IMR-90 (cell line): ENCODE data around the gene KNTC1. TPM values are rescaled to one million over a fixed set of nuclear protein-coding genes. Genes with fewer than 3 reads are reported as not detected.

ENCODE experiments used
- ATAC-seq: fragments of 200-7000 bp; cut with Tn5 transposase; 2 replicates; pipeline ENCODE4 v1.9.1; 2020; ENCODE audit warnings: low read depth, mild to moderate bottlenecking, moderate library complexity
- BruUV-seq: library from RNA; stranded (reverse); fragments of 400-500 nt; replicated peaks from 2 replicates; lab custom pipeline; 2021; lab: Mats Ljungman, UMichigan
- CTCF ChIA-PET: fragments of 300-600 bp; formaldehyde crosslinking; extraction: SDS; loops from one replicate; lab custom pipeline; 2021; ENCODE audit warnings: antibody characterized with exemption; lab: Yijun Ruan, JAX
- POLR2A ChIA-PET: fragments of 300-600 bp; sonication (Branson Sonifier 250); formaldehyde crosslinking; loops from one replicate; lab custom pipeline; 2022; ENCODE audit warnings: antibody characterized with exemption; ENCODE audit not compliant: unreplicated experiment; lab: Charles Lee
- DNase-seq: peaks from one replicate; pipeline ENCODE4 v3.0.0; 2013
- H2AFZ ChIP-seq: replicated peaks from 2 replicates; pipeline ENCODE3; 2013; ENCODE audit warnings: low read length, mild to moderate bottlenecking; ENCODE audit not compliant: poor library complexity
- H2AK5ac ChIP-seq: 2 replicates; pipeline ENCODE4 v1.6.1; 2013; ENCODE audit warnings: low read depth, low read length, inconsistent platforms
- H2AK9ac ChIP-seq: replicated peaks from 2 replicates; pipeline ENCODE3; 2013; ENCODE audit warnings: mild to moderate bottlenecking, low read depth, low read length, moderate library complexity; ENCODE audit not compliant: poor library complexity
- H2BK120ac ChIP-seq: 2 replicates; pipeline ENCODE4 v1.6.1; 2013; ENCODE audit warnings: low read depth, low read length, inconsistent platforms
- H2BK15ac ChIP-seq: 3 replicates; pipeline ENCODE4 v1.6.1; 2013; ENCODE audit warnings: low read depth, low read length, inconsistent platforms
- H2BK20ac ChIP-seq: 2 replicates; pipeline ENCODE4 v1.6.1; 2013; ENCODE audit warnings: low read depth, mild to moderate bottlenecking, inconsistent platforms, low read length, moderate library complexity
- H2BK5ac ChIP-seq: 2 replicates; pipeline ENCODE4 v1.6.1; 2013; ENCODE audit warnings: mild to moderate bottlenecking, low read depth, low read length, inconsistent platforms; ENCODE audit not compliant: poor library complexity, severe bottlenecking
- H3K14ac ChIP-seq: replicated peaks from 2 replicates; pipeline ENCODE4 v1.6.1; 2013; ENCODE audit warnings: low read depth, low read length, inconsistent platforms
- H3K18ac ChIP-seq: 2 replicates; pipeline ENCODE4 v1.6.1; 2013; ENCODE audit warnings: low read depth, low read length, control low read depth
- H3K23ac ChIP-seq: 2 replicates; pipeline ENCODE4 v1.6.1; 2013; ENCODE audit warnings: low read depth, low read length, inconsistent platforms
- H3K27ac ChIP-seq: 2 replicates; pipeline ENCODE4 v1.5.1; 2013; ENCODE audit warnings: mild to moderate bottlenecking, control low read depth, low read length; ENCODE audit not compliant: insufficient read depth
- H3K27me3 ChIP-seq: 2 replicates; pipeline ENCODE4 v1.6.1; 2013; ENCODE audit warnings: low read length; ENCODE audit not compliant: control insufficient read depth, insufficient read depth
- H3K36me3 ChIP-seq: 2 replicates; pipeline ENCODE4 v1.6.1; 2013; ENCODE audit warnings: low read length, mixed read lengths; ENCODE audit not compliant: control insufficient read depth, insufficient read depth
- H3K4ac ChIP-seq: 2 replicates; pipeline ENCODE4 v1.6.1; 2013; ENCODE audit warnings: low read depth, low read length, inconsistent platforms
- H3K4me1 ChIP-seq: 2 replicates; pipeline ENCODE4 v1.6.1; 2013; ENCODE audit warnings: low read length, mixed read lengths; ENCODE audit not compliant: control insufficient read depth, insufficient read depth
- H3K4me2 ChIP-seq: 2 replicates; pipeline ENCODE4 v1.6.1; 2013; ENCODE audit warnings: low read depth, mild to moderate bottlenecking, control low read depth, low read length, moderate library complexity
- H3K4me3 ChIP-seq: 2 replicates; pipeline ENCODE4 v1.5.1; 2013; ENCODE audit warnings: low read depth, mild to moderate bottlenecking, control low read depth, low read length, moderate library complexity; ENCODE audit not compliant: insufficient read depth
- H3K56ac ChIP-seq: 2 replicates; pipeline ENCODE4 v1.6.1; 2013; ENCODE audit warnings: low read length, inconsistent platforms; ENCODE audit not compliant: insufficient read depth; ENCODE audit errors: extremely low read depth
- H3K79me1 ChIP-seq, 2 experiments: 2 replicates each; pipeline ENCODE4 v1.6.1; 2013; ENCODE audit warnings: low read length in 2 of 2, inconsistent platforms in 1 of 2, low read depth in 1 of 2
- H3K9ac ChIP-seq: 2 replicates; pipeline ENCODE4 v1.6.1; 2013; ENCODE audit warnings: low read depth, low read length, control low read depth
- H3K9me1 ChIP-seq: 2 replicates; pipeline ENCODE4 v1.6.1; 2013; ENCODE audit warnings: low read length, inconsistent platforms; ENCODE audit not compliant: insufficient read depth
- H3K9me3 ChIP-seq: 2 replicates; pipeline ENCODE4 v1.6.1; 2013; ENCODE audit warnings: low read length; ENCODE audit not compliant: control insufficient read depth, insufficient read depth
- H4K20me1 ChIP-seq: 2 replicates; pipeline ENCODE4 v1.6.1; 2013; ENCODE audit warnings: low read length, inconsistent platforms; ENCODE audit not compliant: insufficient read depth
- H4K5ac ChIP-seq: 2 replicates; pipeline ENCODE4 v1.6.1; 2013; ENCODE audit warnings: mild to moderate bottlenecking, low read depth, low read length, control low read depth
- H4K8ac ChIP-seq, 2 experiments: 2 replicates each; pipeline ENCODE4 v1.6.1; 2013; ENCODE audit warnings: low read depth in 2 of 2, low read length in 2 of 2, control low read depth in 1 of 2, inconsistent platforms in 1 of 2
- H4K91ac ChIP-seq: 2 replicates; pipeline ENCODE4 v1.6.1; 2013; ENCODE audit warnings: low read depth, low read length, inconsistent platforms; ENCODE audit not compliant: insufficient read depth
- CEBPB ChIP-seq: IDR thresholded peaks from 2 replicates; pipeline ENCODE4 v1.6.1; 2012; ENCODE audit warnings: low read depth, low read length, improper control_type of control experiment
- CHD1 ChIP-seq: IDR thresholded peaks from 2 replicates; pipeline ENCODE4 v1.6.1; 2012; ENCODE audit warnings: low read depth, low read length, improper control_type of control experiment
- CTCF ChIP-seq: conservative IDR thresholded peaks from 2 replicates; pipeline ENCODE4 v1.5.1; 2012; ENCODE audit warnings: mild to moderate bottlenecking, low read depth, low read length, improper control_type of control experiment
- ELK1 ChIP-seq: fragments of 150-350 bp; IDR thresholded peaks from 2 replicates; pipeline ENCODE4 v1.6.1; 2016; ENCODE audit warnings: low read depth, mild to moderate bottlenecking, low read length, moderate library complexity, borderline replicate concordance
- FOS ChIP-seq: fragments of 150-350 bp; IDR thresholded peaks from 2 replicates; pipeline ENCODE4 v1.6.1; 2016; ENCODE audit warnings: low read depth, low read length
- MAFK ChIP-seq: IDR thresholded peaks from 2 replicates; pipeline ENCODE4 v1.6.1; 2012; ENCODE audit warnings: low read depth, low read length, improper control_type of control experiment
- MAZ ChIP-seq: IDR thresholded peaks from 2 replicates; pipeline ENCODE4 v1.6.1; 2012; ENCODE audit warnings: low read depth, mild to moderate bottlenecking, low read length, improper control_type of control experiment, moderate library complexity, borderline replicate concordance
- MXI1 ChIP-seq: IDR thresholded peaks from 2 replicates; pipeline ENCODE4 v1.6.1; 2012; ENCODE audit warnings: low read depth, mild to moderate bottlenecking, low read length, moderate library complexity, borderline replicate concordance
- NFE2L2 ChIP-seq: fragments of 150-350 bp; IDR thresholded peaks from 2 replicates; pipeline ENCODE4 v1.6.1; 2016; ENCODE audit warnings: low read depth, mild to moderate bottlenecking, low read length
- POLR2A ChIP-seq: IDR thresholded peaks from 2 replicates; pipeline ENCODE4 v1.6.1; 2012; ENCODE audit warnings: mild to moderate bottlenecking, low read depth, low read length
- RAD21 ChIP-seq: IDR thresholded peaks from 2 replicates; pipeline ENCODE4 v1.6.1; 2012; ENCODE audit warnings: low read length, improper control_type of control experiment
- RCOR1 ChIP-seq: IDR thresholded peaks from 2 replicates; pipeline ENCODE4 v1.6.1; 2012; ENCODE audit warnings: mild to moderate bottlenecking, low read length, improper control_type of control experiment; ENCODE audit not compliant: insufficient replicate concordance
- RFX5 ChIP-seq: IDR thresholded peaks from 2 replicates; pipeline ENCODE4 v1.8.0; 2012; ENCODE audit warnings: low read depth, mild to moderate bottlenecking, low read length, moderate library complexity
- SMC3 ChIP-seq: fragments of 150-350 bp; IDR thresholded peaks from 2 replicates; pipeline ENCODE4 v1.6.1; 2016; ENCODE audit warnings: low read depth, mild to moderate bottlenecking, antibody characterized with exemption, low read length, moderate library complexity
- USF2 ChIP-seq: fragments of 150-350 bp; IDR thresholded peaks from 2 replicates; pipeline ENCODE4 v1.6.1; 2017; ENCODE audit warnings: mild to moderate bottlenecking, antibody characterized with exemption, low read length, low read depth
- WGBS, 2 experiments: methylation state at CpG; one replicate each; pipeline versions ENCODE4 v1.1.5 to v1.1.7; 2013; ENCODE audit warnings: missing lambda C conversion rate in 2 of 2; ENCODE audit not compliant: insufficient read length in 1 of 2; ENCODE audit errors: extremely low coverage in 2 of 2; 5-methylcytosine and 5-hydroxymethylcytosine counted together
- dilution Hi-C: fragments of 300-500 bp; cut with HindIII; formaldehyde crosslinking; loops from one replicate; pipeline ENCODE4 v1.14.3; 2018; ENCODE audit warnings: low sequenced_read_pairs; ENCODE audit not compliant: unreplicated experiment
- in situ Hi-C: fragments of 300-500 bp; cut with MboI; formaldehyde crosslinking; loops from 3 replicates; pipeline ENCODE4 v1.14.3; 2019; ENCODE audit warnings: low sequenced_read_pairs, inconsistent platforms, mixed read lengths
- intact Hi-C: fragments of 100-400 bp; cut with micrococcal nuclease; formaldehyde crosslinking; loops from 2 replicates; pipeline ENCODE4 v1.10.0; 2022
- polyA plus RNA-seq, 3 experiments: library from polyadenylated mRNA; depleted of rRNA; stranded (reverse); fragments of >200 nt; gene quantifications; 2 replicates each; pipeline ENCODE4 v1.2.3, GENCODE V29; 2012; ENCODE audit warnings: low replicate concordance in 1 of 3
- total RNA-seq: library from RNA; depleted of rRNA; stranded (reverse); fragments of >200 nt; gene quantifications from 2 replicates; pipeline ENCODE4 v1.2.3, GENCODE V29; 2012

Gene KNTC1
- total and polyA plus RNA-seq, 2 of the 4 experiments (the other 2 are of a cell fraction) = 16.6 to 23.7 TPM

GRCh38 chr12:122495258-122495657, 31.8 kb upstream of the KNTC1 start:
- Histone ChIP-seq H2BK5ac (no peak overlapping the region), H3K18ac (no peak overlapping the region), H3K23ac (no peak overlapping the region), H4K8ac (no peak overlapping the region), H2BK20ac (no peak overlapping the region), H4K5ac (no peak overlapping the region), H3K4me1 (peaks cover 4% of the 10 kb centered on the region), H3K14ac (no peak overlapping the region), H3K4ac (no peak overlapping the region), H3K4me2 (no peak overlapping the region), H2AFZ (no peak overlapping the region), H3K79me1 (peaks cover 27 to 56% of the 10 kb centered on the region in 2 experiments), H2BK120ac (no peak overlapping the region), H3K27me3 (no peaks in the 10 kb centered on the region), H3K36me3 (peaks cover 21% of the 10 kb centered on the region), H2AK9ac (no peak overlapping the region), H3K9ac (no peak overlapping the region), H4K20me1 (peaks cover 27% of the 10 kb centered on the region), H3K56ac (no peak overlapping the region), H2AK5ac (no peak overlapping the region), H4K91ac (no peak overlapping the region), H3K27ac (no peak overlapping the region), H3K9me1 (no peaks in the 10 kb centered on the region; the same call in 1 of the 2 replicates), H2BK15ac (no peak overlapping the region), H3K9me3 (no peaks in the 10 kb centered on the region), H3K4me3 (no peak overlapping the region)
- dilution Hi-C loops = no loop called here
- ATAC-seq = no peak
- DNase-seq = no peak
- POLR2A ChIA-PET = interaction anchor here (0.6 kb wide), 1 partner anchor 881 kb away, joined by 6 read pairs; no protein-coding TSS in a partner anchor
- intact Hi-C loops = no loop called here
- in situ Hi-C loops = no loop called here
- BruUV-seq = no TSS peak
- WGBS, 2 experiments = no CpG with 5 or more reads among the region's 7 CpGs
- CTCF ChIA-PET = interaction anchor here (0.6 kb wide), 1 partner anchor 123 kb away, joined by 5 read pairs; no protein-coding TSS in a partner anchor
- TF ChIP-seq MAFK (no peak), NFE2L2 (no peak), SMC3 (no peak), MXI1 (no peak), RCOR1 (no peak), RFX5 (no peak), POLR2A (no peak), USF2 (no peak), MAZ (no peak), RAD21 (no peak), CTCF (no peak), ELK1 (no peak), FOS (no peak), CHD1 (no peak), CEBPB (no peak)
